Measurements from ENCODE around the gene STARD3.

- TF ChIP-seq, protein P1, sequence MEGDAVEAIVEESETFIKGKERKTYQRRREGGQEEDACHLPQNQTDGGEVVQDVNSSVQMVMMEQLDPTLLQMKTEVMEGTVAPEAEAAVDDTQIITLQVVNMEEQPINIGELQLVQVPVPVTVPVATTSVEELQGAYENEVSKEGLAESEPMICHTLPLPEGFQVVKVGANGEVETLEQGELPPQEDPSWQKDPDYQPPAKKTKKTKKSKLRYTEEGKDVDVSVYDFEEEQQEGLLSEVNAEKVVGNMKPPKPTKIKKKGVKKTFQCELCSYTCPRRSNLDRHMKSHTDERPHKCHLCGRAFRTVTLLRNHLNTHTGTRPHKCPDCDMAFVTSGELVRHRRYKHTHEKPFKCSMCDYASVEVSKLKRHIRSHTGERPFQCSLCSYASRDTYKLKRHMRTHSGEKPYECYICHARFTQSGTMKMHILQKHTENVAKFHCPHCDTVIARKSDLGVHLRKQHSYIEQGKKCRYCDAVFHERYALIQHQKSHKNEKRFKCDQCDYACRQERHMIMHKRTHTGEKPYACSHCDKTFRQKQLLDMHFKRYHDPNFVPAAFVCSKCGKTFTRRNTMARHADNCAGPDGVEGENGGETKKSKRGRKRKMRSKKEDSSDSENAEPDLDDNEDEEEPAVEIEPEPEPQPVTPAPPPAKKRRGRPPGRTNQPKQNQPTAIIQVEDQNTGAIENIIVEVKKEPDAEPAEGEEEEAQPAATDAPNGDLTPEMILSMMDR (IDR thresholded peaks at IDR 0.05; ENCODE audit: low read length): no peak
- TF ChIP-seq EZH2 (IDR thresholded peaks at IDR 0.05; ENCODE audit: borderline replicate concordance, low read length): no peak
Observed at GRCh38 chr17:39593371-39593770, 43.6 kb upstream of the STARD3 start.
